NCI-H2029 treated with DMSO at 0.1 percent for 48 hours (cell line): ENCODE results near the gene P3H2.
"Not testable (repeated sequence)": the region's sequence is repeated elsewhere in the genome, so short reads cannot be mapped to it uniquely, and the experiment has no call there.

Source experiments
- DNase-seq: peaks from one replicate; lab custom pipeline; 2025; lab: John Stamatoyannopoulos, UW

P3H2 gene, protein sequence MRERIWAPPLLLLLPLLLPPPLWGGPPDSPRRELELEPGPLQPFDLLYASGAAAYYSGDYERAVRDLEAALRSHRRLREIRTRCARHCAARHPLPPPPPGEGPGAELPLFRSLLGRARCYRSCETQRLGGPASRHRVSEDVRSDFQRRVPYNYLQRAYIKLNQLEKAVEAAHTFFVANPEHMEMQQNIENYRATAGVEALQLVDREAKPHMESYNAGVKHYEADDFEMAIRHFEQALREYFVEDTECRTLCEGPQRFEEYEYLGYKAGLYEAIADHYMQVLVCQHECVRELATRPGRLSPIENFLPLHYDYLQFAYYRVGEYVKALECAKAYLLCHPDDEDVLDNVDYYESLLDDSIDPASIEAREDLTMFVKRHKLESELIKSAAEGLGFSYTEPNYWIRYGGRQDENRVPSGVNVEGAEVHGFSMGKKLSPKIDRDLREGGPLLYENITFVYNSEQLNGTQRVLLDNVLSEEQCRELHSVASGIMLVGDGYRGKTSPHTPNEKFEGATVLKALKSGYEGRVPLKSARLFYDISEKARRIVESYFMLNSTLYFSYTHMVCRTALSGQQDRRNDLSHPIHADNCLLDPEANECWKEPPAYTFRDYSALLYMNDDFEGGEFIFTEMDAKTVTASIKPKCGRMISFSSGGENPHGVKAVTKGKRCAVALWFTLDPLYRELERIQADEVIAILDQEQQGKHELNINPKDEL

DNA sequence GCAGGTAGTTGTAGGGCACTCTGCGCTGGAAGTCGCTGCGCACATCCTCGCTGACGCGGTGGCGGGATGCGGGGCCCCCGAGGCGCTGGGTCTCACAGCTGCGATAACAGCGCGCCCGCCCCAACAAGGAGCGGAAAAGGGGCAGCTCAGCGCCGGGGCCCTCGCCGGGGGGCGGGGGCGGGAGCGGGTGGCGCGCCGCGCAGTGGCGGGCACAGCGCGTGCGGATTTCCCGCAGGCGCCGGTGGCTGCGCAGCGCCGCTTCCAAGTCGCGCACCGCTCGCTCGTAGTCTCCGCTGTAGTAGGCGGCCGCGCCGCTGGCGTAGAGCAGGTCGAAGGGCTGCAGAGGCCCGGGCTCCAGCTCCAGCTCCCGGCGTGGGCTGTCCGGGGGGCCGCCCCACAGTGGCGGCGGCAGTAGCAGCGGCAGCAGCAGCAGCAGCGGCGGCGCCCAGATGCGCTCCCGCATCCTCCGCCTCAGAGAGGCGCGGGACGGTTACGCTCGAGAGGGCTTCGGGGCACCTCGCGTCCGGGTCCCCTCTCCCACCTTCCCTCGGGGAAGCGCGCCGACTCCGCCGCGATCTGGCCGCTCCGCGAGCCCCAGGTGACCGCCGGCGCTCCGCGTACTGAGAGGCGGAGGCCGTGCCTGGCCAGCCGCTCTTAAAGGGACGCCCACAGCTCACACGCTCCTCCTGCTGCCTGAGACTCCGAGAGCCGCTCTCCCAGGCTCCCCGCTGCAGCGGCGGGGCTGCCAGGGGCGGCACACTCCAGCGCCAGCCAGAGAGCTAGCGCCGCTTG is at the start of gene P3H2:
P3H2 (minus strand) TSS at position 629 of the 792 bp plus-strand sequence; CDS start at position 463, 166 bp downstream.
- DNase-seq = no peak

GRCh38 chr3:190169877-190170276 is 49.2 kb upstream of the P3H2 start:
- DNase-seq = no peak

DNA sequence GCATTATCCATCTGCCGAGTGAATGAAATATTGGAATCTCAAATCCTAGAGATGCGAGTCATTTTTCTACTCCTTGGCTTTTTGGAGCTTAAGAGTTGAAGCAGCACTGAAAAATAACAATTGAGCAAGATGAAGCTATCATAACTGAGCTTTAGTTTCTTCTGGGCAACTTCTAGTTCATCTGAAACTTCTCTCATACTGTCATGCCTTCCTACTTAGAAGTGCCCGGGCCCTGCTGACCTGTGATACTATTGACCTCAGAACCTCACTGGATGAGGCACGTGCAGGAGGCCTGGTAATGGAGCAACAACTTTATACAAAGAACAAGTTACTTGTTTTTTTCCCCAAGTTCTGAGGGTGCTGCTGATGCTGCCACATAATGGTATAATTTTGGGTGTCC is 48.5 kb upstream of the P3H2 start:
- no peak for DNase-seq

DNA sequence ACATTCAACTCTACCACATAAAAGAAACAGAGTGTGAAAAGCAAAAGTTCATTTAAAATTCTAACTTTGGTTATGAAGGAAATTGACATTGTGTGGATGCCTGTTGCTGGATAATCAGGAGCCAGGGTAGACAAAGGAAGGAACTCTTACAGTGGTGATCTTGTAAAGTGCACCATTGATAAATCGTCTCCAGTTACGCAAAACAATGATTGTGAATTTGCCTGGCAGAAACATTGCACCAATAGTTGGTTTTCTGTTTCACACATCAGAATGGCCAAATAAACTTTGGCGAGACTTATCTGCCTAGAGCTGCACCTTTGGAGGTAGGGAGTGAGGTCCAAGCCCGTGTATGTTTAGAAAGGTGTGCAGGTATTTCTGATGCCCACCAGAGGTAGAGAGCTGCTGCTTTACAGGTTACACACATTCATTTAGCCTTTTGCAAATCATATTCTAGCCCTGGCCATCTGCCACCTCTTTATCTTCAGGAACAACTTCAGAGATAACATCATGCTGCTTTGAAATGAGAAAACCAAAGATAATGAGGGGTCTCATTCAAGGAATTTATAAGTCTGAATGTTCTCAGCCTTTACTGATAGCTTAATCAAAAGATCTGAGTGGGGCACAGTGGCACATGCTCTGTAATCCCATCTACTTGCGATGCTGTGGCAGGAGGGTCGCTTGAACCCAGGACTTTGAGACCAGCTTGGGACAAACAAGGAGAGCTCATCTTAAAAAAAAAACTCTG is 47.4 kb upstream of the P3H2 start:
- DNase-seq = no peak

DNA sequence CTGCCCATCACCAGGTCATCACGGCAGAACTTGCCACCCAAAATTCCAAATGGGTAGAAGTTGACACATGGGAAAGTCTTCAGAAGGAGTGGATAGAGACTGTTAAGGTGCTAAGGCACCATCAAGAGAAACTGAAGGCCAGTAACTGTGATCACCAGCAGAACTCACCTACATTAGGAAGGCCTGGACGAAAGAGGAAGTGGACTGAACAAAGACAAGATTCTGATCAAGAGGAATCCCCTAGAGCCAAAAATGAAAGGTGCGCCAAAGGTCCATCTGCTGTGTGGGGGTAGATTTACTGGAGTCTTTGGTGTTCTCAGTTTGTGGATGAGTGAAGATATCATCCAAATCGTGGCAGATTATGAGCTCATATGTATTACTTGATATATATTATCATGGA is 46.3 kb upstream of the P3H2 start:
- no peak for DNase-seq

- no peak for DNase-seq
These were observed 44.6 kb upstream of the P3H2 start for GRCh38 chr3:190165253-190165652.

DNA sequence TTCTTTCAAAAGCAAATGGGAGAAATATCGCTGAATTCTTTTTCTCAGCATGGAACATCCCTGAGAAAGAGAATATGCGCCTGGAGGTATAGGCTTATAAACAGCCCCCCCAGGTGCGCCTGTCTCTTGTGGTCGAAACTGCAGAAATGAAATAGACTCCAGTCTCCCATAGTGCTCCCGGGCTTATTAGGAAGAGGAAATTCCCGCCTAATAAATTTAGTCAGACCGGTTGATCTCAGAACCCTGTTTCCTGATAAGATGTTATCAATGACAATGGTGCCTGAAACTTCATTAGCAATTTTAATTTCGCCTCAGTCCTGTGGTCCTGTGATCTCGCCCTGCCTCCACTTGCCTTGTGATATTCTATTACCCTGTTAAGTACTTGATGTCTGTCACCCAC is 41.3 kb upstream of the P3H2 start:
- DNase-seq = not testable (repeated sequence)

GRCh38 chr3:190159902-190160435 is 39.3 kb upstream of the P3H2 start:
- DNase-seq = no peak

DNA sequence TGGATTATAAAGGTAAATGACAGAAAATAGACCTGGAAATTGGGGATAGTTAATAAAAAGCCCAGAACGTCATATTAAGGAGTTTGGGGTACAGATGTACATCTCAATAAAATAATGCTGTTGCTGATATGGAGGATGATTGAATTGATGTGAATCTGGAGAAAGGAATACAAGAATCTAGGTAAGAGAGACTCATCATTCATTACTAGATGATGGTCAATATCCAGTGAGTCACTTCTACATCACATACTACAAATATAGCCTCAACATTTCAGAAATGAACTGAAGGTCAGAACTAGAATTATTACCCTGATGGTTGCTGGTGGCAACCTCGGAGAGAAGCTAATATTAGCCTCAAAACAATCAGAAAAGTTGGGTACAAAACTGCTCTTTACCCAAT is 37.6 kb upstream of the P3H2 start:
- DNase-seq = no peak

- DNase-seq = no peak
These were observed 35.1 kb upstream of the P3H2 start for GRCh38 chr3:190155752-190156151.

- no peak for DNase-seq
These were observed 30.0 kb upstream of the P3H2 start for GRCh38 chr3:190150681-190151080.

DNA sequence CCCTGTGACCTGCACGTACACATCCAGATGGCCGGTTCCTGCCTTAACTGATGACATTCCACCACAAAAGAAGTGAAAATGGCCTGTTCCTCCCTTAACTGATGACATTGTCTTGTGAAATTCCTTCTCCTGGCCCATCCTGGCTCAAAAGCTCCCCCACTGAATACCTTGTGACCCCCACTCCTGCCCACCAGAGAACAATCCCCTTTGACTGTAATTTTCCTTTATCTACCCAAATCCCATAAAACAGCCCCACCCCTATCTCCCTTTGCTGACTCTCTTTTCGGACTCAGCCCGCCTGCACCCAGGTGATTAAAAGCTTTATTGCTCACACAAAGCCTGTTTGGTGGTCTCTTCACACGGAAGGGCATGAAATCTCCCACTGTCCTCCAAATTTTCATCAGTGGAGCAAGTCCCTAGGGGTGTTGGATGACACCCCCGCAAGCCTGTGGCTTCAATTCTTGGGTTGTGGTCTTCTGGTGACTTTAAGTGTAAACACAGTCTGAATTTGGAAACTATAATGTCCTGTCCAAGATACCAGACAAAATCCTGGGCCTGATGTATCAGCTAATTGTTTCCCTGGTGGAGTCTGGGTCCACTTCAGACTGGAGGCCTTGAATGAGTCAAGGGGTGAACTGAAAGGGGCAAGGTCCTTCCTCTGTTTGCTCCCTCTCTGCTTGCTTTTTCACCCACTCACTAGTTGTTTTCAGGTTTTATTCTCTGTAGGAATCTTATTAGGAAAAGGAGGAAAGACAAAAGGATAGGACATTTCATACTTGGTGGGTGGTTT is 29.3 kb upstream of the P3H2 start:
- not testable (repeated sequence) for DNase-seq

- not testable (repeated sequence) for DNase-seq
These were observed 24.1 kb upstream of the P3H2 start for GRCh38 chr3:190144793-190145192.

DNA sequence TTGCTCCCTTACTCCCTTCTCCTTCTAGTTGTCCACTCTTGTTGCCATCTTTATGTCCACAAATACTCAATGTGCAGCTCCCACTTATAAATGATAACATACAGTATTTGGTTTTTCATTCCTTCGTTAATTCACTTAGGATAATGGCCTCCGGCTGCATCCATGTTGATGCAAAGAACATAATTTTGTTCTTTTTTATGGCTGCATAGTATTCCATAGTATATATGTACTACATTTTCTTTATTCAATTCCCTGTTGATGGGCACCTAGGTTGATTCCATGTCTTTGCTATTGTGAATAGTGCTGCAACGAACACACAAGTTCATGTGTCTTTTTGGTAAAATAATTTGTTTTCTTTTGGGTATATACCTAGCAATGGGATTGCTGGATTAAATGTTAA is 21.3 kb upstream of the P3H2 start:
- DNase-seq = no peak

DNA sequence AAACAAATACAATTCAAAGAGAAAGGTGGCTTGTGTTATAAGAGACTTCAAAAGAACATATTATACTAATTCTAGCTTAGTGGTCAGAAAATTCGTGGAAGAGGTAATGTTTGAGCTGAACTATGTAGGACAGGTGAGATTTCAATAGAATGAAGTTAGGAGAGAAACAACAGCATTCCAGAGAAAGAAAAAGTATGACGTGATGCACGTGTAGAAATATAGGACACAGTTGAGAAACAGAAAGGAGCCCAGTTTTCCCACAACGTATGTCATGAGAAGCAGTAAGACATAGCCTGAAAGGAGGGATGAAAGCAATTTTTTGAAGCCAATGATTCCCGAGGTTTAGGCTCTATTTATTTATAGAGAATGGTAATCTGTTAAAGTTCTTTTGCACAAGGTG is 18.7 kb upstream of the P3H2 start:
- DNase-seq = no peak

DNA sequence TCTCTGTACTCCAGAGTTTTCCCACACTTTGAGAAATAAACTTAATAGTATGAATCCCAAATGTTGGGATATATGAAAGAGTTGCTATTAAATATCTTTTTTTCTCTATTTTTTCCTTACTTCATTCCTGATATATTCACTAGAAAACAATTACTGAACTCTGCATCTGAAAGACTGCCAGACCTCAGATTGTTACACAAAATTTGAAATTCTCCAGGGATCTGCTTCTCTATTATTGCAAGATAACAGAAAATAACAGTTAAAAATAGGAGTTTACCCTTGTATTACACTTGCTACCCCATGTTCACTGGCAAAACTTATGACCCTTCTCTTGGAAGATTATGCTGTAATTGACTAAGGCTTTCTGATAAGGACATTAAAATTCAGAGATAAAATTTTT is 11.7 kb upstream of the P3H2 start:
- DNase-seq = no peak

- no peak for DNase-seq
These were observed 10.6 kb upstream of the P3H2 start for GRCh38 chr3:190131329-190131728.

- no peak for DNase-seq
These were observed 10.0 kb upstream of the P3H2 start for GRCh38 chr3:190130696-190131095.

DNA sequence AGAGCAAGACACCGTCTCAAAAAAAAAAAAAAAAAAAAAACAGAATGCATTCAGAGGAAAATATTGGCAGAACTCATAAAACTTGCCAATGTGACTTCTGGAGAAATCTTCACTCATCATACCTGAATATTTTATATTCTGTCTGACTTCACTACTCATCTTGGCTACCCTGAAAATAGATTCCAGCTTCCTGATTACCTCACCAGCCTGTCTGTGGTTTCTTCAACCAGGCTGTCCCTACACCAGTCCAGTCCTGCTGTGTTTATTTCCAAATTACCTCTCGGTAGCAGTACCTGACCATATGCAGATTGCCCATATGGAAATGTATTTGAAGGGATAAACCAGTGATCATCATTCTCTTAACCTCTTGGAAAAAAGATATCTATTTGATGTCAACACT is 9.3 kb upstream of the P3H2 start:
- no peak for DNase-seq

DNA sequence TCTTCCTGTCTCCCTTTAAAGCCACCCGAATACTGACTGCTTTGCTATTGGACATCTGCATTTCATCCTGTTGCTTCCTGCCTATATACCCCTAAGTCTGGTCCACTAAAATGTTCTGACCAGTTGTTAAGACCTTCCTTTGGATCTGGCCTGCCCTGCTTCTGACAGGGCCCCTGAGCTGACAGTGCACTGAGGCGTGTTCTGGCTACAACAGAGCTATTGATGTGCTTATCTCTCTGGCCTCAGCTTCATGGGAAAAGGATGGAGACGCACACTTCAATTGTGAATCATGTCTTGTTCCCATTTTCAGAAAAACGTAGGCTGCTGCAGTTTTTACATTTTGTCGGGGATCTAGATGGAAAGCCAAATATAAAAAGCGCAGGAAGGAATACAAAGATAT is 7.1 kb upstream of the P3H2 start:
- no peak for DNase-seq

DNA sequence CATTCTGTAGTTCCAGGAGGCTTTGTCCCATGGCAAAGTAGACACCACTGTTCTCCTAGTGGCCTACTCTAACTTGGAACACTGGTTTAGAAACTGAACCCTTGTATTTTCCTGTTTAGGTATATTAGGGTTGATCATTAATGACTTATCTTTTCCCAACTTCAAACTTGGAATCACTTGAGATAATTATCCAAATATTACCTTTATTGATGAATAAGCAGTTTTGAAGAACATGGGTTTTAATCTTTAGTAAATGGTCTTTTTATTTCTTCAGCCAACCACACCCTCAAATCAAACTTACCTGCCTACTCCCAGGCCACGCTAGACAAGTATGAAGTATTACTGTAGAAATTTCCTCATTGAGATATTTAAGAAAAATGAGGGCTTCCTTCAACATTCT is 6.5 kb upstream of the P3H2 start:
- DNase-seq = no peak
